ENCODE measurements around the gene ASMT.
A peak's percentile ranks its signal among the peaks of the same experiment; 100 is the strongest.
"Not testable (repeated sequence)": the region's sequence is repeated elsewhere in the genome, so short reads cannot be mapped to it uniquely, and the experiment has no call there.

The ASMT gene

DNA sequence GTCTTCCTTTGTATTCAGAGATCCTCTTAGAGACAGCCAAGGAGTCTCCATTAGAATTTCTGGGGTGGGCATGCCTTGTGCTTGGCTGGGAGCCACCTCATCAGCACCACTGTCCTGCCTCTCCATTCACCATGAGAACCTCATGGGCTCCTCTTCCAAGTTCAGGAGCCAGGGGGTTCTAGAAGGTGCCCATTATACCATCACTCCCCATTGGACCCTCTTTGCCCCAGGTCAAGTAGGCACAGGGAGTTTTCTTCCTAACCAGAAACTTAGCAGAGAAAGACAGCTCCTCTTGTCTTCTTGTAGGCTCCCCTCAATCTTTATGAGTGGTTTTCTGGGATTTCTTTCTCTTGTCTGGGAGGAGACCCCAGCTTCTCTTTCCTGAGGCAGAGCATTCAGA lies 31.1 kb downstream of the ASMT start:
- H3K27ac ChIP-seq, result no peak overlapping the region
- TF ChIP-seq ZFX (IDR thresholded peaks at IDR 0.05), result no peak
- TF ChIP-seq, protein P1, sequence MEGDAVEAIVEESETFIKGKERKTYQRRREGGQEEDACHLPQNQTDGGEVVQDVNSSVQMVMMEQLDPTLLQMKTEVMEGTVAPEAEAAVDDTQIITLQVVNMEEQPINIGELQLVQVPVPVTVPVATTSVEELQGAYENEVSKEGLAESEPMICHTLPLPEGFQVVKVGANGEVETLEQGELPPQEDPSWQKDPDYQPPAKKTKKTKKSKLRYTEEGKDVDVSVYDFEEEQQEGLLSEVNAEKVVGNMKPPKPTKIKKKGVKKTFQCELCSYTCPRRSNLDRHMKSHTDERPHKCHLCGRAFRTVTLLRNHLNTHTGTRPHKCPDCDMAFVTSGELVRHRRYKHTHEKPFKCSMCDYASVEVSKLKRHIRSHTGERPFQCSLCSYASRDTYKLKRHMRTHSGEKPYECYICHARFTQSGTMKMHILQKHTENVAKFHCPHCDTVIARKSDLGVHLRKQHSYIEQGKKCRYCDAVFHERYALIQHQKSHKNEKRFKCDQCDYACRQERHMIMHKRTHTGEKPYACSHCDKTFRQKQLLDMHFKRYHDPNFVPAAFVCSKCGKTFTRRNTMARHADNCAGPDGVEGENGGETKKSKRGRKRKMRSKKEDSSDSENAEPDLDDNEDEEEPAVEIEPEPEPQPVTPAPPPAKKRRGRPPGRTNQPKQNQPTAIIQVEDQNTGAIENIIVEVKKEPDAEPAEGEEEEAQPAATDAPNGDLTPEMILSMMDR (conservative IDR thresholded peaks at IDR 0.05), result no peak

- TF ChIP-seq, protein P1 (conservative IDR thresholded peaks at IDR 0.05), result no peak
- no peak overlapping the region for H3K27ac ChIP-seq
These were observed 34.8 kb downstream of the ASMT start for GRCh38 chrX:1649621-1650020.

DNA sequence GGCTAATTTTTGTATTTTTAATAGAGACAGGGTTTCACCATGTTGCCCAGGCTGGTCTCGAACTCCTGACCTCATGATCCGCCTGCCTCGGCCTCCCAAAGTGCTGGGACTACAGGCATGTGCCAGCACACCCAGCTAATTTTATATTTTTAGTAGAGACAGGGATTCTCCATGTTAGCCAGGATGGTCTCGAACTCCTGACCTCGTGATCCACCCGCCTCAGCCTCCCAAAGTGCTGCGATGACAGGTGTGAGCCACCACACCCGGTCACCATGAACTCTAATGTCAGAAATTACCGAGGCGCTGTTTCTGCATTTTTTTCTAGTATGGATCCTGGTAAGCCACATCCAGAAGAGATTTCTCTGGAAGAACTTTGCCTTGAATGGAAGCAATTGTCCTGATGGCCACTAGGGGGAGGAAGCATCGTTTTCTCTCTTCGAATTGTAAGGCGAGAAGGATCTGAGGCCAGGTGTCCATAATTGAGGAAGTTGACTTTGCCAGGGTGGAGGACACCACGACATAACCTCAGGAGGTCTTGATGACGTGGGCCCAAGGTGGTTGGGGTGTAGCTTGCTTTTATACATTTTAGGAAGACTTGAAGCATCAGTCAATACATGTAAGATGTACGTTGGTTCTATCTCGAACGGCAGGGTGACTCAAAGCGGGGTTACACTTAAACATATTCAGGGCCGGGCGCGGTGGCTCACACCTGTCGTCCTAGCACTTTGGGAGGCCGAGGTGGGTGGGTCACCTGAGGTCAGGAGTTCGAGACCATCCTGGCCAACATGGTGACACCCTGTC lies 37.4 kb downstream of the ASMT start:
- H3K27ac ChIP-seq, result not testable (repeated sequence)
- TF ChIP-seq, protein P1 (conservative IDR thresholded peaks at IDR 0.05), result peak; percentile 61

DNA sequence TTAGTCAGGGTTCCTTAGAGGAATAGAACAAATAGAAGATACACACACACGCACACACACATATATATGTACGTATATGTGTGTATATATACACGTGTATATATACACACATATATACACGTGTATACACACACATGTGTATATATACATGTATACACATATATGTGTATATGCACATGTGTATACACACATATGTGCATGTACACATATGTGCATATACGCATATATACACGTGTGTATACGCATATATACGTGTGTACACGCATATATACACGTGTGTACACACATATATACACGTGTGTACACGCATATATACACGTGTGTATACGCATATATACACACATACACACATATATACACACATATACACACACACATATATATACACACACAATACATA lies 41.5 kb downstream of the ASMT start:
- TF ChIP-seq, protein P1 (conservative IDR thresholded peaks at IDR 0.05), result no peak
- no peak for TF ChIP-seq ZFX (IDR thresholded peaks at IDR 0.05)
- no peak overlapping the region for H3K27ac ChIP-seq

DNA sequence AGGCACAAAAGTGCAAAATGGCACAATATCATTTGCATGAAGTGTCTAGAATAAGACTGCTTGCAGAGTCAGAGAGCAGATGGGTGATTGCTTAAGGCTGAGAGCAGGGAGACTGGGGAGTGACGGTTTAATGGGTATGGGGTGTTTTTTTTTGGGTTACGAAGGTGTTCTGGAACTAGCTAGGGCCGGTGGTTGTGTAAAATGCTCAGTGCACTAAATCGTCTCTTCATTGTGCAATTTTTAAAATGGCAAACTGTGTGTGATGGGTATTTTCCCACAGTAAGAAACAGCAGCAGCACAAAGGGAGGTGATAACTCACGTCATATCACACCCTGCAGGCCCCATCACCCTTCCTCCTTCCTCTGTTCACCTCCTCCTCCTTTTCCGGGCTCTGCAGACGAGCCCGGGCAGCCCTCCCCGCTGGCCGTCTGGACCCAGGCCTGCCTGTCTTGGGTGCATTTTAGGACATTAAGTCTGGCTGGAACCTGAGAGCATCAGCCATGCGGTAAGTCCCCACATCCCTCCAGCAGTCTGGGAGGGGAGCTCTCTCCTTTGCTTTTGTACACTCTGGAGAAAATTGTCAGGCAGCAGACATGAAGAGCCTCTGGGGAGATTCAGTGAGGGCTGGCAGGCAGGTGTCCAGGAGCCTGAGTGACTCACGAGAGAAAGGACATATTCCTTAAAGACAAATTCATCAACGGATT lies 42.7 kb downstream of the ASMT start:
- no peak for TF ChIP-seq ZFX (IDR thresholded peaks at IDR 0.05)
- TF ChIP-seq, protein P1 (conservative IDR thresholded peaks at IDR 0.05), result no peak
- H3K27ac ChIP-seq, result no peak overlapping the region

GRCh38 chrX:1658071-1658491 lies 43.2 kb downstream of the ASMT start:
- TF ChIP-seq ZFX (IDR thresholded peaks at IDR 0.05), result no peak
- TF ChIP-seq, protein P1 (conservative IDR thresholded peaks at IDR 0.05), result no peak
- H3K27ac ChIP-seq, result no peak overlapping the region
